GM18502 (cell line): ENCODE results near the gene C4BPA.

Experiments used
- ATAC-seq: cut with Tn5 transposase; IDR thresholded peaks from one replicate; pipeline ENCODE4 v1.9.1; 2021; ENCODE audit warnings: mild to moderate bottlenecking; ENCODE audit not compliant: unreplicated experiment, poor library complexity

Gene C4BPA

GRCh38 chr1:207102659-207103058 lies 1.4 kb upstream of the C4BPA start:
- no peak for ATAC-seq

GRCh38 chr1:207109004-207109403 lies 5.0 kb downstream of the C4BPA start:
- no peak for ATAC-seq

DNA sequence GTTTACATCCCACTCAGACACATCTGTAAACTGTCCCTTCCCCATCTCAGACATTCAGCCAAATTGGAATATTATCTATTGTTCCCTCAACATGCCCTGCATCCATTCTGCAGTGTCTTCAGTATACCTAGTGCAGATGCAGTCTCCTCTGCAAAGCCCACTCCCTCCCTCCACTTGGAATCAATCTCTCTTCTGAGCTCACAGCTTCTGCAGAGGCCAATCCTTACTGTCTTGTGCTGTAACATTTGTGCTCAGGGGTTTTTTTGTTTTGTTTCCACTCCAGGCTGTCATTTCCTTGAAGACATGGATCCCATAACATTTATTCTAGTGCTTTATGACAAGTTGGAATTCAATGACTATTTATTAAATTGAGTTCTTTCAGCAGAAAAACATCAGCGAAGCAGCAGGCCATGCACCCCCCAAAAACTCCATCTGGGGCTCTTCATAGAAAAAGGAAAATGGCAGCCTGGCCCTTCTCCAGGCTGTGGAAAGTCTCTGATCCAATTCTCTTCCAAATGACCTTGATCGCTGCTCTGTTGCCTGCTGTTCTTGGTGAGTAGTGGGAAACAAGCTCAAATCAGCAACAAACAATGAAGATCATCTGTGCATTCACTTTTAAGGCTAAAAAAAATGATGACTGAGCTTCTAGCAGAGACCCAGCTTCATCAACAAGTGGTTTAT lies 8.7 kb downstream of the C4BPA start:
- no peak for ATAC-seq

GRCh38 chr1:207115269-207115668 lies 11.2 kb downstream of the C4BPA start:
- ATAC-seq, result no peak

GRCh38 chr1:207124389-207124788 lies 20.4 kb downstream of the C4BPA start:
- ATAC-seq, result no peak

- ATAC-seq, result no peak
Observed at GRCh38 chr1:207128336-207128921, 24.4 kb downstream of the C4BPA start.

DNA sequence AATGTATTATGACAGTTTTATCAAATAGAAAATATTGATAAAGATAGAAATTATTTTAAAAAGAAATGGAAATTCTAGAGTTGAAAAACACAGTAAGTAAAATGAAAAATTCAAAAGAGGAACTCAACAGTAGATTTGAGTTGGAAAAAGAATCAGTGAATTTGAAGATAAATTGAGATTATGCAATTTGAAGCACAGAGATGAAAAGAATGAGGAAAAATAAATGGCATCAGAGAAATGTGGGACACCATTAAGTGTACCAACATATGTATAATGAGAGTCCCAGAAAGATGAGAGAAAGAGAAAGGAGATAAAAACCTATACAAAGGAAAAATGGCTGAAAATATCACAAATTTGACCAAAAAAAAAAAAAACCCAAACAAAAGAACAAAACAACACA lies 25.0 kb downstream of the C4BPA start:
- ATAC-seq, result no peak

GRCh38 chr1:207130252-207131036 lies 26.4 kb downstream of the C4BPA start:
- ATAC-seq, result no peak

DNA sequence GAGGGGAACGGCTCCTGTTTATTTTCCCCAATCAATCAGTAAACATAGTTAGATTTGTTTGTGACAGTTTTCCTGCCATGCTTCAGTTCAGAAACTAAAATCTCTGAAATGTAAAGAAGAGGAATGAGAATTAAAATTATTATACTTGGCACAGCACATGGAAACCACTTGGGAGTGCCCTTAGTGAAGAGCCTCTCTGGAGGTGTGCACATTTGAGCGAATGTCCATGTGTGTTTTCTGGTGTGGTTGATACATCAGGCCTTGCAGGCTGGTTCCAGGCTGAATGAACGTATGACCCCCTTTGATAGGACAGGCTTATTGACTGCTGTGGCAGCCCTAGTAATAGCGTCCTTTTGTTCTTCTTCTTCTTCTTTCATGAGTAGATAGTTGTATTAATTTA lies 27.1 kb downstream of the C4BPA start:
- no peak for ATAC-seq

GRCh38 chr1:207134581-207134980 lies 30.5 kb downstream of the C4BPA start:
- ATAC-seq, result no peak

DNA sequence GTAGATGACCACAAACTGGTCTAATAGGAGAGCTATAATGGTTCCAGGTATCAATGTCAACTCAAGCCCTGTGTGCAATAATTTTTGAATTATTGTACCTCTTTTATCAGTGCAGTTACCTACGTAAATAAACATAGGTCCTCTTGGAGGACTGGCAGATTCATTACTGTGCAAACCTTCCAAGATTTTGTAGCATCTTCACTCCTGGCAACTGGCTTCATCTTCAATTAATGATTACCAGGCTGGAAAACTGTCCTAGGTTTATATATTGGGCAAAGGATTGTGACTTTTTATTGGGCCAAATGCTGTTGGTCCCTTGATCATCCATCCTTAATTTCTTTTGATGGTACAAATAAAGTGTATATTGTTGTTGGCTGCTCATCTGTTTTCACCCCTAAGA lies 35.6 kb downstream of the C4BPA start:
- ATAC-seq, result no peak

DNA sequence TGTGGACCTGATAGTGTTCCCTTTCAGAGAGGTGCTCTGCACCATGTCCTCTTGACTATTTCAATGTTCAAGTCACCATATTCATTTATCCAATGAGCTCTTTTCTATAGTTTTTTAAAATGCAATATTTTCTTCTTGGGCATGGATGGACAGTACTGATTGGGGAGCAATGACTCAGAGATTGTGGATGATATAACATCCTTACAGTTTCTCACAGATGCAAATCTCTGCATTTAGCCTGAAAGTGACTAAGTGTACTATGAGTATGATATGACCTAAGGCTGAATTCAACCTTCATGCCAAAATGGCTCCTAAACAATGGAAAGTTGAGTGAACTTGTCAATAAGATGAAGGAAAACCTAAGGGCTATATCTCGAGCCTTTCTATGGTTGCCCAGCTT lies 36.5 kb downstream of the C4BPA start:
- no peak for ATAC-seq

GRCh38 chr1:207145401-207146058 lies 41.5 kb downstream of the C4BPA start:
- ATAC-seq, result no peak

DNA sequence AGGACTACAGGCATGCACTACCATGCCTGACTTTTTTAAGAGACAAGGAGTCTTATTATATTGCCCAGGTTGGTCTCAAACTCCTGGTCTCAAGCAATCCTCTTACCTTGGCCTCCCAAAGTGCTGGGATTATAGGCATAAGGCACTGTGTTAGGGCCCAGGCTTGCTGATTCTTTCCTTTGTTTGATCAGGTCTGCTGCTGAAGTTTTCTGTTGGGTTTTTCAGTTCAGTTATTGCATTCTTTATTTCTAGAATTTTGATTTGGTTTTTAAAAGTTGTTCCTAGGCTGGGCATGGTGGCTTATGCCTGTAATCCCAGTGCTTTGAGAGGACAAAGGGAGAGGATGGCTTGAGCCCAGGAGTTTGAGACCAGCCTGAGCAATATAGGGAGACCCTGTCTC lies 47.9 kb downstream of the C4BPA start:
- ATAC-seq, result no peak

GRCh38 chr1:207152792-207153468 lies 48.9 kb downstream of the C4BPA start:
- ATAC-seq, result no peak

DNA sequence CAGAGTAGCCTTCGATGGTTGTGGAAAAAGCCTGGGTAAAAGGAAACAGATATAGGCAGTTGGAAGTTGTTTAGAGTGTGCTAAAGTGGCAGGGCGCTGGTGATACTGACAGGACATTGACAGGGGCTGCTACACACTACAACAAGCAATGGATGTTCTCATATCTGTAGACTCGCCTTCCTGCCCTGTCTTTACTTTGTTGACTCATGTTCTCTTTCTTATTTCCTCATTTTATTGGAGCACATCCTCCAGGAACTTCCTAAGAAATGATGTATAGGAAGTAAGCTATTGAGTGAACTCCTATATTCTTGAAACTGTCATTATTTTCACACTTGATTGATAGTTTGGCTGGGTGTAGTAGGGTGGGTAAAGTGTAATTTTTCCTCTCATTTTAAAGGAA lies 51.0 kb downstream of the C4BPA start:
- no peak for ATAC-seq

- ATAC-seq, result no peak
Observed at GRCh38 chr1:207156095-207156494, 52.1 kb downstream of the C4BPA start.

DNA sequence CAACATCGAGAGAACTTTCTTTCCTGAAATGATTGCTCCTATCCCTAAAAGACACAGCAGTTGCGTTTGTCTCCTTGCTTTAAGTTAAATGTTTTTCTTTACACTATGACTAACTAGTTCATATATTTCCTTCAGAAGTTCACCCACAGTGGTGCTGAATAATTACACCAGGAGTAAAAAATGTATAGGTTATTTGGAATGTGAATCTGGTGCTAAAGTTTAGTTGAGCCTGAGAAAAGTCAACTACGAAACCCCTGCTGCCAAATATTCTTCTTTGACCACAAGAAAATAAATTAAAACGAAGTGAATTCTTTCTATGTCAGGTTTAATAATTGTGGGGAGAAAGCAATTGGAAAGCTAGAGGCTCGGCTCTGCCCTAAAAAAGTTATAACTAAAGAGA lies 52.8 kb downstream of the C4BPA start:
- ATAC-seq, result no peak

- ATAC-seq, result no peak
Observed at GRCh38 chr1:207164086-207164485, 60.1 kb downstream of the C4BPA start.

- ATAC-seq, result no peak
Observed at GRCh38 chr1:207172321-207172720, 68.3 kb downstream of the C4BPA start.

GRCh38 chr1:207172885-207173284 lies 68.9 kb downstream of the C4BPA start:
- ATAC-seq, result no peak
